IMR-90 (cell line): ENCODE data around the gene KRT3. TPM values are rescaled to one million over a fixed set of nuclear protein-coding genes. Genes with fewer than 3 reads are reported as not detected.

Experiments used
- ATAC-seq: fragments of 200-7000 bp; cut with Tn5 transposase; 2 replicates; pipeline ENCODE4 v1.9.1; 2020; ENCODE audit warnings: low read depth, mild to moderate bottlenecking, moderate library complexity
- BruUV-seq: library from RNA; stranded (reverse); fragments of 400-500 nt; replicated peaks from 2 replicates; lab custom pipeline; 2021; lab: Mats Ljungman, UMichigan
- CTCF ChIA-PET: fragments of 300-600 bp; formaldehyde crosslinking; extraction: SDS; loops from one replicate; lab custom pipeline; 2021; ENCODE audit warnings: antibody characterized with exemption; lab: Yijun Ruan, JAX
- POLR2A ChIA-PET: fragments of 300-600 bp; sonication (Branson Sonifier 250); formaldehyde crosslinking; loops from one replicate; lab custom pipeline; 2022; ENCODE audit warnings: antibody characterized with exemption; ENCODE audit not compliant: unreplicated experiment; lab: Charles Lee
- DNase-seq: peaks from one replicate; pipeline ENCODE4 v3.0.0; 2013
- H2AFZ ChIP-seq: replicated peaks from 2 replicates; pipeline ENCODE3; 2013; ENCODE audit warnings: low read length, mild to moderate bottlenecking; ENCODE audit not compliant: poor library complexity
- H2AK5ac ChIP-seq: 2 replicates; pipeline ENCODE4 v1.6.1; 2013; ENCODE audit warnings: low read depth, low read length, inconsistent platforms
- H2AK9ac ChIP-seq: replicated peaks from 2 replicates; pipeline ENCODE3; 2013; ENCODE audit warnings: mild to moderate bottlenecking, low read depth, low read length, moderate library complexity; ENCODE audit not compliant: poor library complexity
- H2BK120ac ChIP-seq: 2 replicates; pipeline ENCODE4 v1.6.1; 2013; ENCODE audit warnings: low read depth, low read length, inconsistent platforms
- H2BK15ac ChIP-seq: 3 replicates; pipeline ENCODE4 v1.6.1; 2013; ENCODE audit warnings: low read depth, low read length, inconsistent platforms
- H2BK20ac ChIP-seq: 2 replicates; pipeline ENCODE4 v1.6.1; 2013; ENCODE audit warnings: low read depth, mild to moderate bottlenecking, inconsistent platforms, low read length, moderate library complexity
- H2BK5ac ChIP-seq: 2 replicates; pipeline ENCODE4 v1.6.1; 2013; ENCODE audit warnings: mild to moderate bottlenecking, low read depth, low read length, inconsistent platforms; ENCODE audit not compliant: poor library complexity, severe bottlenecking
- H3K14ac ChIP-seq: replicated peaks from 2 replicates; pipeline ENCODE4 v1.6.1; 2013; ENCODE audit warnings: low read depth, low read length, inconsistent platforms
- H3K18ac ChIP-seq: 2 replicates; pipeline ENCODE4 v1.6.1; 2013; ENCODE audit warnings: low read depth, low read length, control low read depth
- H3K23ac ChIP-seq: 2 replicates; pipeline ENCODE4 v1.6.1; 2013; ENCODE audit warnings: low read depth, low read length, inconsistent platforms
- H3K27ac ChIP-seq: 2 replicates; pipeline ENCODE4 v1.5.1; 2013; ENCODE audit warnings: mild to moderate bottlenecking, control low read depth, low read length; ENCODE audit not compliant: insufficient read depth
- H3K27me3 ChIP-seq: 2 replicates; pipeline ENCODE4 v1.6.1; 2013; ENCODE audit warnings: low read length; ENCODE audit not compliant: control insufficient read depth, insufficient read depth
- H3K36me3 ChIP-seq: 2 replicates; pipeline ENCODE4 v1.6.1; 2013; ENCODE audit warnings: low read length, mixed read lengths; ENCODE audit not compliant: control insufficient read depth, insufficient read depth
- H3K4ac ChIP-seq: 2 replicates; pipeline ENCODE4 v1.6.1; 2013; ENCODE audit warnings: low read depth, low read length, inconsistent platforms
- H3K4me1 ChIP-seq: 2 replicates; pipeline ENCODE4 v1.6.1; 2013; ENCODE audit warnings: low read length, mixed read lengths; ENCODE audit not compliant: control insufficient read depth, insufficient read depth
- H3K4me2 ChIP-seq: 2 replicates; pipeline ENCODE4 v1.6.1; 2013; ENCODE audit warnings: low read depth, mild to moderate bottlenecking, control low read depth, low read length, moderate library complexity
- H3K4me3 ChIP-seq: 2 replicates; pipeline ENCODE4 v1.5.1; 2013; ENCODE audit warnings: low read depth, mild to moderate bottlenecking, control low read depth, low read length, moderate library complexity; ENCODE audit not compliant: insufficient read depth
- H3K56ac ChIP-seq: 2 replicates; pipeline ENCODE4 v1.6.1; 2013; ENCODE audit warnings: low read length, inconsistent platforms; ENCODE audit not compliant: insufficient read depth; ENCODE audit errors: extremely low read depth
- H3K79me1 ChIP-seq, 2 experiments: 2 replicates each; pipeline ENCODE4 v1.6.1; 2013; ENCODE audit warnings: low read length in 2 of 2, inconsistent platforms in 1 of 2, low read depth in 1 of 2
- H3K9ac ChIP-seq: 2 replicates; pipeline ENCODE4 v1.6.1; 2013; ENCODE audit warnings: low read depth, low read length, control low read depth
- H3K9me1 ChIP-seq: 2 replicates; pipeline ENCODE4 v1.6.1; 2013; ENCODE audit warnings: low read length, inconsistent platforms; ENCODE audit not compliant: insufficient read depth
- H3K9me3 ChIP-seq: 2 replicates; pipeline ENCODE4 v1.6.1; 2013; ENCODE audit warnings: low read length; ENCODE audit not compliant: control insufficient read depth, insufficient read depth
- H4K20me1 ChIP-seq: 2 replicates; pipeline ENCODE4 v1.6.1; 2013; ENCODE audit warnings: low read length, inconsistent platforms; ENCODE audit not compliant: insufficient read depth
- H4K5ac ChIP-seq: 2 replicates; pipeline ENCODE4 v1.6.1; 2013; ENCODE audit warnings: mild to moderate bottlenecking, low read depth, low read length, control low read depth
- H4K8ac ChIP-seq, 2 experiments: 2 replicates each; pipeline ENCODE4 v1.6.1; 2013; ENCODE audit warnings: low read depth in 2 of 2, low read length in 2 of 2, control low read depth in 1 of 2, inconsistent platforms in 1 of 2
- H4K91ac ChIP-seq: 2 replicates; pipeline ENCODE4 v1.6.1; 2013; ENCODE audit warnings: low read depth, low read length, inconsistent platforms; ENCODE audit not compliant: insufficient read depth
- BHLHE40 ChIP-seq: fragments of 150-350 bp; IDR thresholded peaks from 2 replicates; pipeline ENCODE4 v1.6.1; 2016; ENCODE audit warnings: mild to moderate bottlenecking, low read depth, low read length
- CEBPB ChIP-seq: IDR thresholded peaks from 2 replicates; pipeline ENCODE4 v1.6.1; 2012; ENCODE audit warnings: low read depth, low read length, improper control_type of control experiment
- CHD1 ChIP-seq: IDR thresholded peaks from 2 replicates; pipeline ENCODE4 v1.6.1; 2012; ENCODE audit warnings: low read depth, low read length, improper control_type of control experiment
- FOS ChIP-seq: fragments of 150-350 bp; IDR thresholded peaks from 2 replicates; pipeline ENCODE4 v1.6.1; 2016; ENCODE audit warnings: low read depth, low read length
- MAFK ChIP-seq: IDR thresholded peaks from 2 replicates; pipeline ENCODE4 v1.6.1; 2012; ENCODE audit warnings: low read depth, low read length, improper control_type of control experiment
- MAZ ChIP-seq: IDR thresholded peaks from 2 replicates; pipeline ENCODE4 v1.6.1; 2012; ENCODE audit warnings: low read depth, mild to moderate bottlenecking, low read length, improper control_type of control experiment, moderate library complexity, borderline replicate concordance
- MXI1 ChIP-seq: IDR thresholded peaks from 2 replicates; pipeline ENCODE4 v1.6.1; 2012; ENCODE audit warnings: low read depth, mild to moderate bottlenecking, low read length, moderate library complexity, borderline replicate concordance
- NFE2L2 ChIP-seq: fragments of 150-350 bp; IDR thresholded peaks from 2 replicates; pipeline ENCODE4 v1.6.1; 2016; ENCODE audit warnings: low read depth, mild to moderate bottlenecking, low read length
- POLR2A ChIP-seq: IDR thresholded peaks from 2 replicates; pipeline ENCODE4 v1.6.1; 2012; ENCODE audit warnings: mild to moderate bottlenecking, low read depth, low read length
- RAD21 ChIP-seq: IDR thresholded peaks from 2 replicates; pipeline ENCODE4 v1.6.1; 2012; ENCODE audit warnings: low read length, improper control_type of control experiment
- RCOR1 ChIP-seq: IDR thresholded peaks from 2 replicates; pipeline ENCODE4 v1.6.1; 2012; ENCODE audit warnings: mild to moderate bottlenecking, low read length, improper control_type of control experiment; ENCODE audit not compliant: insufficient replicate concordance
- RFX5 ChIP-seq: IDR thresholded peaks from 2 replicates; pipeline ENCODE4 v1.8.0; 2012; ENCODE audit warnings: low read depth, mild to moderate bottlenecking, low read length, moderate library complexity
- SMC3 ChIP-seq: fragments of 150-350 bp; IDR thresholded peaks from 2 replicates; pipeline ENCODE4 v1.6.1; 2016; ENCODE audit warnings: low read depth, mild to moderate bottlenecking, antibody characterized with exemption, low read length, moderate library complexity
- USF2 ChIP-seq: fragments of 150-350 bp; IDR thresholded peaks from 2 replicates; pipeline ENCODE4 v1.6.1; 2017; ENCODE audit warnings: mild to moderate bottlenecking, antibody characterized with exemption, low read length, low read depth
- dilution Hi-C: fragments of 300-500 bp; cut with HindIII; formaldehyde crosslinking; loops from one replicate; pipeline ENCODE4 v1.14.3; 2018; ENCODE audit warnings: low sequenced_read_pairs; ENCODE audit not compliant: unreplicated experiment
- in situ Hi-C: fragments of 300-500 bp; cut with MboI; formaldehyde crosslinking; loops from 3 replicates; pipeline ENCODE4 v1.14.3; 2019; ENCODE audit warnings: low sequenced_read_pairs, inconsistent platforms, mixed read lengths
- intact Hi-C: fragments of 100-400 bp; cut with micrococcal nuclease; formaldehyde crosslinking; loops from 2 replicates; pipeline ENCODE4 v1.10.0; 2022
- polyA plus RNA-seq, 3 experiments: library from polyadenylated mRNA; depleted of rRNA; stranded (reverse); fragments of >200 nt; gene quantifications; 2 replicates each; pipeline ENCODE4 v1.2.3, GENCODE V29; 2012; ENCODE audit warnings: low replicate concordance in 1 of 3
- total RNA-seq: library from RNA; depleted of rRNA; stranded (reverse); fragments of >200 nt; gene quantifications from 2 replicates; pipeline ENCODE4 v1.2.3, GENCODE V29; 2012
- TF ChIP-seq, protein P1 (sequence below): fragments of 150-350 bp; IDR thresholded peaks from 2 replicates; pipeline ENCODE4 v1.6.1; 2016; ENCODE audit warnings: low read depth, mild to moderate bottlenecking, low read length, moderate library complexity, borderline replicate concordance

Gene KRT3
- total and polyA plus RNA-seq, 2 of the 4 experiments (the other 2 are of a cell fraction): not detected

- no peak for TF ChIP-seq RCOR1
Observed at GRCh38 chr12:52828591-52829021, 32.7 kb upstream of the KRT3 start (continued).

DNA sequence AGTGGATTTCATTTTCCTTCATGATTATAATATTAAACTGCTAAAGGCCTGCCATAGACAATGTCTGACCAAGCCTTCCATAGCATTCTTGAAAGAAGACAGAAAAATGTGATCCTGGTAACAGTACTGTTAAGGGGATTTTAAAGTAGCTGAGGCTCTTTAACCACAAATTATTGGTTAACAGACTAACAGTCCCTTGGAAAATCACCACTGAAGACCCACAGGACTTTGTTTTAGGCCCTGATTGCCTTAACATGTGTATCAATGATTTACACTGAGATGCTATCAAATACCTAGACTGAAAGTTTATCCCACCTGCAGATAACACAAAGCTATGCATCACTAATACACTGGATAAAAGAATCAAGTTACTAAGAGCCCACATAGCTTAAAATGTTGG is 32.2 kb upstream of the KRT3 start:
- Histone ChIP-seq H4K5ac (no peak overlapping the region), H3K4me2 (no peak overlapping the region), H2AK9ac (no peak overlapping the region), H3K27me3 (peaks cover 11% of the 10 kb centered on the region), H3K23ac (no peak overlapping the region), H3K9ac (no peak overlapping the region), H3K4ac (no peak overlapping the region), H2BK15ac (no peak overlapping the region), H2BK5ac (no peak overlapping the region), H3K14ac (no peak overlapping the region), H4K20me1 (no peaks in the 10 kb centered on the region), H3K27ac (no peak overlapping the region), H2AFZ (no peak overlapping the region), H2BK120ac (no peak overlapping the region), H3K4me3 (no peak overlapping the region), H2AK5ac (no peak overlapping the region), H4K8ac (no peak overlapping the region), H3K18ac (no peak overlapping the region), H3K9me1 (no peaks in the 10 kb centered on the region; the same call in 1 of the 2 replicates), H3K9me3 (no peaks in the 10 kb centered on the region), H4K91ac (no peak overlapping the region), H3K56ac (no peak overlapping the region), H3K79me1 (no peaks in the 10 kb centered on the region), H2BK20ac (no peak overlapping the region), H3K36me3 (no peaks in the 10 kb centered on the region), H3K4me1 (0 out of 2 replicates have a peak, but pooled peaks cover 2% of the 10 kb centered on the region)
- POLR2A ChIA-PET: no interaction called here
- dilution Hi-C loops (no loop called here), in situ Hi-C loops (no loop called here), intact Hi-C loops (no loop called here)
- CTCF ChIA-PET: no interaction called here
- ATAC-seq: no peak
- BruUV-seq: no TSS peak
- DNase-seq: no peak
- TF ChIP-seq MAZ: no peak
- TF ChIP-seq, protein P1, sequence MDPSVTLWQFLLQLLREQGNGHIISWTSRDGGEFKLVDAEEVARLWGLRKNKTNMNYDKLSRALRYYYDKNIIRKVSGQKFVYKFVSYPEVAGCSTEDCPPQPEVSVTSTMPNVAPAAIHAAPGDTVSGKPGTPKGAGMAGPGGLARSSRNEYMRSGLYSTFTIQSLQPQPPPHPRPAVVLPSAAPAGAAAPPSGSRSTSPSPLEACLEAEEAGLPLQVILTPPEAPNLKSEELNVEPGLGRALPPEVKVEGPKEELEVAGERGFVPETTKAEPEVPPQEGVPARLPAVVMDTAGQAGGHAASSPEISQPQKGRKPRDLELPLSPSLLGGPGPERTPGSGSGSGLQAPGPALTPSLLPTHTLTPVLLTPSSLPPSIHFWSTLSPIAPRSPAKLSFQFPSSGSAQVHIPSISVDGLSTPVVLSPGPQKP: no peak
- TF ChIP-seq RAD21: no peak
- TF ChIP-seq MXI1: no peak
- no peak for TF ChIP-seq MAFK
- TF ChIP-seq SMC3: no peak
- no peak for TF ChIP-seq RCOR1
- no peak for TF ChIP-seq CHD1
- no peak for TF ChIP-seq CEBPB
- no peak for TF ChIP-seq POLR2A
- no peak for TF ChIP-seq NFE2L2
- no peak for TF ChIP-seq RFX5
- TF ChIP-seq BHLHE40: no peak
- no peak for TF ChIP-seq FOS
- no peak for TF ChIP-seq USF2
